Activated naive CD8-positive, alpha-beta T cell treated with anti-CD3 and anti-CD28 coated beads, Interleukin-2, amount 10 ng/mL, durations not matched to agents 7 days and 5 days (primary cell): Measurements from ENCODE around the gene ANAPC7. TPM values are rescaled to one million over a fixed set of nuclear protein-coding genes. Genes with fewer than 3 reads are reported as not detected.
A peak's percentile ranks its signal among the peaks of the same experiment; 100 is the strongest.
"Not testable (repeated sequence)": the region's sequence is repeated elsewhere in the genome, so short reads cannot be mapped to it uniquely, and the experiment has no call there.

Experiments used
- ATAC-seq: fragments of 150-1000 bp; cut with Tn5 transposase; one replicate; pipeline ENCODE4 v1.10.0; 2021; ENCODE audit warnings: low read depth, moderate library complexity
- POLR2A ChIA-PET: fragments of 350-600 bp; sonication (Branson Sonifier 250); formaldehyde crosslinking; loops from one replicate; lab custom pipeline; 2021; ENCODE audit warnings: antibody characterized with exemption; lab: Charles Lee
- DNase-seq: peaks from one replicate; pipeline ENCODE4 v3.0.0; 2021
- H3K27ac Mint-ChIP-seq: one replicate; pipeline ENCODE4 v1.8.0; 2022; ENCODE audit warnings: mild to moderate bottlenecking, mixed read lengths
- H3K27me3 Mint-ChIP-seq: one replicate; pipeline ENCODE4 v1.8.0; 2022; ENCODE audit warnings: mild to moderate bottlenecking, moderate library complexity, mixed read lengths
- H3K36me3 Mint-ChIP-seq: one replicate; pipeline ENCODE4 v1.8.0; 2021; ENCODE audit warnings: mild to moderate bottlenecking, mixed read lengths
- H3K4me1 Mint-ChIP-seq: one replicate; pipeline ENCODE4 v1.8.0; 2021; ENCODE audit warnings: mixed read lengths
- H3K4me3 Mint-ChIP-seq: one replicate; pipeline ENCODE4 v1.8.0; 2022; ENCODE audit warnings: mild to moderate bottlenecking, moderate library complexity, mixed read lengths
- H3K9me3 Mint-ChIP-seq: one replicate; pipeline ENCODE4 v1.8.0; 2021; ENCODE audit warnings: mixed read lengths
- total RNA-seq, 2 experiments: library from RNA; stranded (reverse); gene quantifications; one replicate each; pipeline ENCODE4 v1.2.3, GENCODE V29; 2021

The ANAPC7 gene
- total RNA-seq, 2 experiments from 2014 or later = 63.0 to 67.1 TPM

GRCh38 chr12:110417113-110417512, 13.6 kb upstream of the ANAPC7 start:
- H3K4me3 Mint-ChIP-seq, ATAC-seq, H3K4me1 Mint-ChIP-seq, DNase-seq, H3K9me3 Mint-ChIP-seq, H3K36me3 Mint-ChIP-seq, H3K27ac Mint-ChIP-seq, POLR2A ChIA-PET: not testable (repeated sequence)
- H3K27me3 Mint-ChIP-seq = peaks cover 22% of the 10 kb centered on the region

GRCh38 chr12:110410086-110410485, 6.6 kb upstream of the ANAPC7 start:
- DNase-seq, H3K4me3 Mint-ChIP-seq, POLR2A ChIA-PET, H3K27ac Mint-ChIP-seq, ATAC-seq, H3K27me3 Mint-ChIP-seq, H3K4me1 Mint-ChIP-seq, H3K36me3 Mint-ChIP-seq, H3K9me3 Mint-ChIP-seq: not testable (repeated sequence)

GRCh38 chr12:110405126-110405662, 1.7 kb upstream of the ANAPC7 start:
- H3K4me3 Mint-ChIP-seq, POLR2A ChIA-PET, H3K9me3 Mint-ChIP-seq, H3K36me3 Mint-ChIP-seq, ATAC-seq, DNase-seq, H3K27ac Mint-ChIP-seq, H3K27me3 Mint-ChIP-seq: not testable (repeated sequence)
- peaks cover 14% of the 10 kb centered on the region for H3K4me1 Mint-ChIP-seq

GRCh38 chr12:110403976-110404682, 621 bp upstream of the ANAPC7 start:
- Mint-ChIP-seq H3K4me3 (peak overlapping the region; percentile 97), H3K9me3 (no peaks in the 10 kb centered on the region), H3K27me3 (no peaks in the 10 kb centered on the region), H3K27ac (peak overlapping the region; percentile 98), H3K36me3 (peaks cover 12% of the 10 kb centered on the region), H3K4me1 (peaks cover 19% of the 10 kb centered on the region)
- POLR2A ChIA-PET = interaction anchor here (0.8 kb wide), 1 partner anchor 17 kb away, joined by 3 read pairs; no protein-coding TSS in a partner anchor
- ATAC-seq (peak; percentile 55), DNase-seq (peak; percentile 81)

GRCh38 chr12:110382683-110383082, 20.8 kb downstream of the ANAPC7 start:
- no peak overlapping the region for H3K27ac Mint-ChIP-seq
- DNase-seq (no peak), ATAC-seq (no peak)
- no peaks in the 10 kb centered on the region for H3K9me3 Mint-ChIP-seq
- H3K36me3 Mint-ChIP-seq = peaks cover 30% of the 10 kb centered on the region
- peaks cover 11% of the 10 kb centered on the region for H3K4me1 Mint-ChIP-seq
- H3K4me3 Mint-ChIP-seq = no peak overlapping the region
- H3K27me3 Mint-ChIP-seq = no peaks in the 10 kb centered on the region
- POLR2A ChIA-PET = no interaction called here

GRCh38 chr12:110379631-110380030, 23.9 kb downstream of the ANAPC7 start:
- H3K9me3 Mint-ChIP-seq = no peaks in the 10 kb centered on the region
- no peak for ATAC-seq
- no peak overlapping the region for H3K4me3 Mint-ChIP-seq
- no peaks in the 10 kb centered on the region for H3K27me3 Mint-ChIP-seq
- no peak for DNase-seq
- H3K4me1 Mint-ChIP-seq = peaks cover 7% of the 10 kb centered on the region
- POLR2A ChIA-PET = no interaction called here
- H3K27ac Mint-ChIP-seq = no peak overlapping the region
- H3K36me3 Mint-ChIP-seq = peaks cover 40% of the 10 kb centered on the region

GRCh38 chr12:110379197-110379596, 24.3 kb downstream of the ANAPC7 start:
- POLR2A ChIA-PET = interaction anchor here (0.6 to 0.7 kb wide), 2 partner anchors 45 to 518 kb away, joined by 3 to 6 read pairs; no protein-coding TSS in a partner anchor
- Mint-ChIP-seq H3K4me3 (no peak overlapping the region), H3K9me3 (no peaks in the 10 kb centered on the region), H3K4me1 (peaks cover 3% of the 10 kb centered on the region), H3K36me3 (peaks cover 39% of the 10 kb centered on the region), H3K27ac (no peak overlapping the region), H3K27me3 (no peaks in the 10 kb centered on the region)
- DNase-seq (no peak), ATAC-seq (no peak)

GRCh38 chr12:110378131-110378790, 25.2 kb downstream of the ANAPC7 start:
- H3K36me3 Mint-ChIP-seq = peaks cover 39% of the 10 kb centered on the region
- H3K9me3 Mint-ChIP-seq, H3K4me3 Mint-ChIP-seq, H3K4me1 Mint-ChIP-seq, H3K27me3 Mint-ChIP-seq, ATAC-seq, H3K27ac Mint-ChIP-seq, DNase-seq: not testable (repeated sequence)
- POLR2A ChIA-PET = interaction anchor here (0.6 kb wide), 1 partner anchor 323 kb away, joined by 3 read pairs; no protein-coding TSS in a partner anchor

- no peaks in the 10 kb centered on the region for H3K9me3 Mint-ChIP-seq
- POLR2A ChIA-PET = interaction anchor here (1.2 to 1.3 kb wide), 2 partner anchors 24 to 76 kb away, joined by 3 to 4 read pairs; partner anchors contain the start of gene ARPC3
- no peaks in the 10 kb centered on the region for H3K27me3 Mint-ChIP-seq
- ATAC-seq (no peak), DNase-seq (no peak)
- H3K4me1 Mint-ChIP-seq = peaks cover 2% of the 10 kb centered on the region
- H3K4me3 Mint-ChIP-seq = no peak overlapping the region
- H3K36me3 Mint-ChIP-seq = peaks cover 29% of the 10 kb centered on the region
- H3K27ac Mint-ChIP-seq = no peak overlapping the region
Observed at GRCh38 chr12:110373962-110374611, 29.4 kb downstream of the ANAPC7 start.

GRCh38 chr12:110373425-110373824, 30.1 kb downstream of the ANAPC7 start:
- Mint-ChIP-seq H3K36me3 (peaks cover 25% of the 10 kb centered on the region), H3K4me3 (no peak overlapping the region), H3K27me3 (no peaks in the 10 kb centered on the region), H3K27ac (no peak overlapping the region), H3K9me3 (no peaks in the 10 kb centered on the region), H3K4me1 (peaks cover 2% of the 10 kb centered on the region)
- no peak for ATAC-seq
- POLR2A ChIA-PET = interaction anchor here (1.2 to 1.3 kb wide), 2 partner anchors 23 to 77 kb away, joined by 3 to 4 read pairs; partner anchors contain the start of gene ARPC3
- no peak for DNase-seq

- peaks cover 21% of the 10 kb centered on the region for H3K36me3 Mint-ChIP-seq
- POLR2A ChIA-PET = interaction anchor here (1.2 kb wide), 1 partner anchor 23 kb away, joined by 4 read pairs; no protein-coding TSS in a partner anchor
Observed at GRCh38 chr12:110373025-110373424, 30.5 kb downstream of the ANAPC7 start.

GRCh38 chr12:110372056-110372425, 31.5 kb downstream of the ANAPC7 start:
- ATAC-seq (no peak), DNase-seq (no peak)
- Mint-ChIP-seq H3K4me1 (peaks cover 2% of the 10 kb centered on the region), H3K27ac (no peak overlapping the region), H3K27me3 (no peaks in the 10 kb centered on the region), H3K4me3 (no peak overlapping the region), H3K9me3 (no peaks in the 10 kb centered on the region), H3K36me3 (peaks cover 13% of the 10 kb centered on the region)
- POLR2A ChIA-PET = no interaction called here

More at GRCh38 chr12:110373025-110373424, 30.5 kb downstream of the ANAPC7 start:
- Mint-ChIP-seq H3K9me3 (no peaks in the 10 kb centered on the region), H3K4me1 (peaks cover 2% of the 10 kb centered on the region), H3K27me3 (no peaks in the 10 kb centered on the region), H3K4me3 (no peak overlapping the region), H3K27ac (no peak overlapping the region)
- no peak for DNase-seq
- no peak for ATAC-seq

GRCh38 chr12:110371408-110372055, 32.0 kb downstream of the ANAPC7 start:
- H3K27ac Mint-ChIP-seq = no peak overlapping the region
- POLR2A ChIA-PET = no interaction called here

More at GRCh38 chr12:110371408-110372055, 32.0 kb downstream of the ANAPC7 start:
- H3K27me3 Mint-ChIP-seq = no peaks in the 10 kb centered on the region
- ATAC-seq = no peak
- H3K36me3 Mint-ChIP-seq = peaks cover 12% of the 10 kb centered on the region
- H3K9me3 Mint-ChIP-seq = no peaks in the 10 kb centered on the region
- no peak overlapping the region for H3K4me3 Mint-ChIP-seq
- DNase-seq = no peak
- peaks cover 2% of the 10 kb centered on the region for H3K4me1 Mint-ChIP-seq
